SJCRH30 (cell line): ENCODE results near the gene LZTFL1. TPM values are rescaled to one million over a fixed set of nuclear protein-coding genes. Genes with fewer than 3 reads are reported as not detected.

Experiments
- DNase-seq, 2 experiments: peaks; one replicate each; pipeline ENCODE4 v3.0.0-alpha.2; 2015 to 2020
- H3K27ac ChIP-seq: fragments of 250-450 bp; sonication (Bioruptor Pico); 2 replicates; pipeline ENCODE4 v1.5.1; 2020; ENCODE audit warnings: mild to moderate bottlenecking, moderate library complexity
- H3K27me3 ChIP-seq: fragments of 250-450 bp; sonication (Bioruptor Pico); 2 replicates; pipeline ENCODE4 v1.5.1; 2020; ENCODE audit warnings: mild to moderate bottlenecking, moderate library complexity
- H3K36me3 ChIP-seq: fragments of 250-450 bp; sonication (Bioruptor Pico); 2 replicates; pipeline ENCODE4 v1.5.1; 2020; ENCODE audit warnings: mild to moderate bottlenecking, moderate library complexity
- H3K4me1 ChIP-seq: fragments of 250-450 bp; sonication (Bioruptor Pico); 2 replicates; pipeline ENCODE4 v1.5.1; 2020; ENCODE audit warnings: mild to moderate bottlenecking, moderate library complexity
- H3K4me3 ChIP-seq: fragments of 250-450 bp; sonication (Bioruptor Pico); 2 replicates; pipeline ENCODE4 v1.5.1; 2020; ENCODE audit warnings: mild to moderate bottlenecking, moderate library complexity
- H3K9me3 ChIP-seq: fragments of 250-450 bp; sonication (Bioruptor Pico); replicated peaks from 2 replicates; pipeline ENCODE4 v1.5.1; 2020; ENCODE audit warnings: mild to moderate bottlenecking, moderate library complexity
- total RNA-seq: library from RNA; depleted of rRNA; stranded (reverse); fragments of >200 nt; shearing (Covaris generic); gene quantifications from 2 replicates; pipeline ENCODE4 v1.2.3, GENCODE V29; 2014

LZTFL1 gene
- total RNA-seq, 1 experiment from 2014 or later, result 14.1 TPM

- Histone ChIP-seq H3K4me3 (no peak overlapping the region), H3K4me1 (no peaks in the 10 kb centered on the region; the same call in 1 of the 2 replicates), H3K9me3 (no peaks in the 10 kb centered on the region), H3K27ac (no peak overlapping the region), H3K27me3 (no peaks in the 10 kb centered on the region), H3K36me3 (no peaks in the 10 kb centered on the region)
- no peak for DNase-seq
Measured at GRCh38 chr3:45793482-45794176, 48.3 kb downstream of the LZTFL1 start.

DNA sequence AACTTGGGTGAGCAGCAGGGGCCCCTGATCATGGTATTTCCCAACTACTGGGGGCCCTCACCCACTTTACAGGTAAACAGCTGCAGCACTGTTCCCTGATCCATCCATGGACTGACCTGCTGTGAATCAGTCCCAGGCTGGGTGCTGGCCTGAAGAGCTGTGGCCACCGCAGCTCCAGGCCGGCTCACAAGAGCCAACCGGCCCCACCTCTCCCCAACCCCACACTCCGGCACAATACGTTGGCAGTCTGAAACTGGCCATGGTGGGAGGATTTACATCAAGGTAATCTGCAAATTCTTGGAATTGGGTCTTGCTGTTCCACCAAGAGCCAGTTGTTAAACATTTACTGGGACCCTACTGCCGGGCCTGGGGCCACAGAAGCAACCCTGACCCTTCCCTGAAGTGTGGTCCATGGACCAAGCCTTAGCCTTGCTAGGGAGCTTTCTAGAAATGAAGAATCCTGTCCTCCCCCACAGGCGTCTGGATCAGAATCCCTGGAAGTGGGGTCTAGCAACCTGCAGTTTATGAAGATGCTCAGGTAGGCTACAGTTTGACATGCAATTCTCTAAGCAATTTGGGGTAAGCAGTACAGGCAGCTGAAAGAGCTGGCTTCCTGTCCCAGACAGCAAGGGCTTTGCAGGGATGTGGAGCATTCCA, 49.3 kb downstream of the LZTFL1 start:
- Histone ChIP-seq H3K4me3 (no peak overlapping the region), H3K27me3 (no peaks in the 10 kb centered on the region), H3K36me3 (no peaks in the 10 kb centered on the region), H3K4me1 (no peaks in the 10 kb centered on the region; the same call in 1 of the 2 replicates), H3K27ac (no peak overlapping the region), H3K9me3 (no peaks in the 10 kb centered on the region)
- DNase-seq, result no peak

DNA sequence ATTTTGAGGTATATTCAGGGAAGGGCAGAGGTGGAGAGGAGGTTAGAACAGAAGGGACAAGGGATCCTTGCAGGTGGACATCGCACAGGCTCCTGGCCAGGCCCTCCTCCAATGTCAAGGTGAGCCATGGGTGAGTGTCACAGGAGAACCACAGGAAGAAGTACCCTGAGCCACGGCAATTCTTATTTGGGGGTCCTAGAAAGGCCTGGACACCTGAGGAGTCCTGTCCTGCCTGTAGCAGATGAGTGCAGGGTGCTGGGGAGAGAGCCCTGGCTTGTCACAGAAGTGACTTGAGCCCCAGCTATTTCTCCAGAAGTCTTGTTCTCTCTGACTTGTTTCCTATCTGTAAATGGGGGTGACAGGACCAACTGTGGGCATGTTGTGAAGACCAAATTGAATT, 49.9 kb downstream of the LZTFL1 start:
- no peaks in the 10 kb centered on the region for H3K9me3 ChIP-seq
- no peaks in the 10 kb centered on the region for H3K36me3 ChIP-seq
- H3K27ac ChIP-seq, result no peak overlapping the region
- no peak for DNase-seq
- H3K27me3 ChIP-seq, result no peaks in the 10 kb centered on the region
- no peaks in the 10 kb centered on the region; the same call in 1 of the 2 replicates for H3K4me1 ChIP-seq
- H3K4me3 ChIP-seq, result no peak overlapping the region

GRCh38 chr3:45790596-45790995, 51.3 kb downstream of the LZTFL1 start:
- Histone ChIP-seq H3K4me1 (no peaks in the 10 kb centered on the region; the same call in 1 of the 2 replicates), H3K4me3 (no peak overlapping the region), H3K36me3 (no peaks in the 10 kb centered on the region), H3K27me3 (no peaks in the 10 kb centered on the region), H3K9me3 (no peaks in the 10 kb centered on the region), H3K27ac (no peak overlapping the region)
- no peak for DNase-seq

DNA sequence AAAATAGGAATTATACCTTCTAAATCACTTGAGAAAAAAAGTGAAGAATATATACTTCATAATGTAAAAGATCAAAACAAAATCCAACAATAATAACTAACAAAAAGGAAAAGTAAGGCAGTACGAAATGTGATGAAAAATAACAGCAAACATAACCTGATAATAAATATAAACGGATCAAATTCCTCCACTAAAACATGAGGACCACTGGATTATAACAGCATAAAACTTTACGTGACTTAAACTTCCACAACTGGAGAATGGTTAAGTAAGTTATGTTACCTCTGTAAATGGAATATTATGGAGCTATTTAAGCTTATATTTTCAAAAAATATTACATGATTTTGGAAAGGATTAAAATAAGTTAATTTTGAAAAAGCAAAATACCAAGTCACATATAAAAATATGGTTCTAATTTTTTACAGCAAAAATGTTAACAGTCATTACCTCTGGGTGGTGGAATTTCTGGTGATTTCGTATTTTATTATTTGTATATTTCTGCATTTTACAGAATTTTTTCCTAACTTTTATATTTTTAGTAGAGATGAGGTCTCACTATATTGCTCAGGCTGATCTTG, 52.6 kb downstream of the LZTFL1 start:
- no peak for DNase-seq
- no peaks in the 10 kb centered on the region for H3K27me3 ChIP-seq
- no peaks in the 10 kb centered on the region for H3K36me3 ChIP-seq
- no peak overlapping the region for H3K4me3 ChIP-seq
- H3K4me1 ChIP-seq, result no peaks in the 10 kb centered on the region; the same call in 1 of the 2 replicates
- H3K27ac ChIP-seq, result no peak overlapping the region
- H3K9me3 ChIP-seq, result no peaks in the 10 kb centered on the region

GRCh38 chr3:45787551-45787950, 54.4 kb downstream of the LZTFL1 start:
- DNase-seq, result no peak
- H3K4me1 ChIP-seq, result no peaks in the 10 kb centered on the region
- no peak overlapping the region for H3K4me3 ChIP-seq
- no peaks in the 10 kb centered on the region for H3K36me3 ChIP-seq
- no peaks in the 10 kb centered on the region for H3K9me3 ChIP-seq
- H3K27me3 ChIP-seq, result no peaks in the 10 kb centered on the region
- H3K27ac ChIP-seq, result no peak overlapping the region

DNA sequence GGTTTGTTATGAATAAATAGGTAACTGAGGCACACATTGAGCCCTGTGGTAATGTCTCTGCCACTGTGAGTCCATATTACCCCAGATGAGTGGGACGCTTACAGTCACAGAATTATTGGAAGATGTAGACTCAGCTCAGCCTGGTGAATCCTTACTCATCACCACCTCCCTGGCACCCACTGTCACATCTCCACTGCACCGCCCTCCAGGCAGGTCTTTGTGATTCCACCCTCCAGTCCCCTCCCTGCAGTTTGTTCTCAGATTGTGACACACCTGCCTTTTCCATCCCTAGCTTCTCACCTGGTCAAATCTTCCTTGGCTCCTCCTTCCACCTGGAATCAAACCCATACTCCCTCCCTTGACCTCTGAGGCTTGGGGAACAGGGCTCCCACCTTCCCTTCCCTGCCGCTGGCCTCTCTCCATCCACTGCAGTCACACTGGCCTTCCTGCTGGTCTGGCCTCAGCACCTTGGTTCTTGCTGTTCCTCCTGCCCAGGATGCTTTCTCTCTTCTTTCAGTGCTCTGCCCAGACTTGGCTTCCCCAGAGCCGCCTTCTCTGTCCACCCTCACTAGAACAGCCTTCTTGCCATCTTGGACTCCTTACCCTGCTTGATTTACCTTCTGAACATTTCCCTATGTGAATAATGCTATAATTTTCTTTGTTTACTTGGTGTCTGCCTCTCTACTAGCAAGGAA, 55.0 kb downstream of the LZTFL1 start:
- Histone ChIP-seq H3K27me3 (no peaks in the 10 kb centered on the region), H3K4me3 (no peak overlapping the region)
- no peak for DNase-seq

DNA sequence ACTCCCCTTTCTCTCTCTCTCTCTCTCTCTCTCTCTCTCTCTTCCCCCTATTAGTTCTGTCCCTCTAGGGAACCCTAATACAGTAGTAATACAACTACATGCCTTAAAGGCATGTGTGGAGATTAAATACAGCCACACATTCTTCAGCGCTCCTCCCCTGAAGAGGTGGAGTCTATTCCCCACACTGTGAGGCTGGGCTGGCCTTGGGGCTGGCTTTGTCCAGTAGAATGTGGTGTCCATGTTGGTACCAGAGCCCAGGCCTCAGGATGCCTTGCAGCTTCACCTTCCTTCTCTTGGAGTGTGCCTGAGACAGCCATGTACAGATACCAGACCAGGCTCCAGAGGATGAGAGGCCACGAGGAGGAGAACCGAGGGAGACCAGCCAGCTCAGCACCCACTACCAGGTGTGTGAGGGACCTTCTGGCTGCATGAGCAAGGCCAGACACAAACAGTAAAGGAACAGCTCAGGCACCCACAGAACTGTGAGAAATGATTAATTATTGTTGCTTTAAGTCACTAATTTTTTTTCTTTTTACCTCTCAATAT, 56.2 kb downstream of the LZTFL1 start:
- Histone ChIP-seq H3K36me3 (no peaks in the 10 kb centered on the region), H3K4me1 (no peaks in the 10 kb centered on the region), H3K4me3 (no peak overlapping the region), H3K9me3 (no peaks in the 10 kb centered on the region), H3K27me3 (no peaks in the 10 kb centered on the region), H3K27ac (no peak overlapping the region)
- DNase-seq, result no peak

More for the DNA sequence above, 55.0 kb downstream of the LZTFL1 start:
- Histone ChIP-seq H3K9me3 (no peaks in the 10 kb centered on the region), H3K4me1 (no peaks in the 10 kb centered on the region), H3K36me3 (no peaks in the 10 kb centered on the region), H3K27ac (no peak overlapping the region)

DNA sequence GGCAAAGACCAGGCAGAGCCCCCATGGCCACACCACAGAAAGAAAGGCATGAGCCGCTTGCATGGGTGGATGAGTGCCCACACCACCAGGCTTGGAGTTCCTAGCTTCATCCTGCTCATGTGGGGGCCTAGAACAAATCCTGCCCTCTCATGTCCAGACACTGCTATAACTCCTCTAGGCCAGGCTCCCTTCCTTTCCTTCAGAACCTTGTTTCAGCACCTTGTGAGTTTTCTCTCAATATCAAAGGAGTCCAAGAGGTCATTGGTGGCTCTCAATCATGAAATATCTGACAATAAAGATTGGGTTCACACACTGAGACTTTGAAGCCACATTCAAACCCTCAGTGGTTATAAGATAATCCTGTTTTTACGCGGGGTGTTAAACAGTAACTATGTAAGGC, 58.3 kb downstream of the LZTFL1 start:
- H3K27ac ChIP-seq, result no peak overlapping the region
- no peak overlapping the region for H3K4me3 ChIP-seq
- no peaks in the 10 kb centered on the region for H3K27me3 ChIP-seq
- H3K9me3 ChIP-seq, result no peaks in the 10 kb centered on the region
- no peaks in the 10 kb centered on the region for H3K36me3 ChIP-seq
- H3K4me1 ChIP-seq, result no peaks in the 10 kb centered on the region
- no peak for DNase-seq

- DNase-seq, result no peak
- no peak overlapping the region for H3K27ac ChIP-seq
- H3K27me3 ChIP-seq, result no peaks in the 10 kb centered on the region
- no peak overlapping the region for H3K4me3 ChIP-seq
- H3K9me3 ChIP-seq, result no peaks in the 10 kb centered on the region
- no peaks in the 10 kb centered on the region for H3K36me3 ChIP-seq
- H3K4me1 ChIP-seq, result no peaks in the 10 kb centered on the region; the same call in 1 of the 2 replicates
Measured at GRCh38 chr3:45782381-45782780, 59.5 kb downstream of the LZTFL1 start.

DNA sequence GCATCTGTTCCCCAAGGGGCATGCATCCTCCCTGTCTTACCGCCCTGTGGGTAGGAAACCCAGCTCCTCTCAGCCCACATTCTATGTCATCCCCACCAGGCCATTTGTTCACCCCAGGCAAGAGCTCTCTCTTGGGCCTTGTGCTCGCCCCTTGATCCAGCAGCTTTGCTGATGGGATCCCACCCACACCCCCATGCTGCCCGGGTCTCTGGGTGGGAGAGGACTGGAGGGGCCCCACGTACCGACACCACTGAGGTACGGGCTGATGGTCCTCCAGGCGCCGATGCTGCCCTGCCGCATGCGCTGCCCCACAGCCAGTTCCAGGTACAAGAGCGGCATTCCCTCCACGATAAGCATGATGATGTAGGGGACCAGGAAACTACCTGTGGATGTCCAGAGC, 60.1 kb downstream of the LZTFL1 start:
- H3K4me1 ChIP-seq, result peaks cover 4% of the 10 kb centered on the region; the same call in 1 of the 2 replicates
- H3K4me3 ChIP-seq, result no peak overlapping the region
- H3K36me3 ChIP-seq, result no peaks in the 10 kb centered on the region
- no peak overlapping the region for H3K27ac ChIP-seq
- H3K9me3 ChIP-seq, result no peaks in the 10 kb centered on the region
- no peaks in the 10 kb centered on the region for H3K27me3 ChIP-seq
- no peak for DNase-seq

- no peak for DNase-seq
- Histone ChIP-seq H3K4me3 (no peak overlapping the region), H3K9me3 (no peaks in the 10 kb centered on the region), H3K27ac (no peak overlapping the region), H3K36me3 (no peaks in the 10 kb centered on the region), H3K4me1 (peaks cover 10% of the 10 kb centered on the region; the same call in 1 of the 2 replicates), H3K27me3 (no peaks in the 10 kb centered on the region)
Measured at GRCh38 chr3:45781271-45781670, 60.6 kb downstream of the LZTFL1 start.

GRCh38 chr3:45779746-45780735, 61.9 kb downstream of the LZTFL1 start:
- no peak for DNase-seq
- Histone ChIP-seq H3K27ac (no peak overlapping the region), H3K27me3 (no peaks in the 10 kb centered on the region), H3K4me3 (no peak overlapping the region), H3K36me3 (no peaks in the 10 kb centered on the region), H3K9me3 (no peaks in the 10 kb centered on the region), H3K4me1 (peaks cover 15% of the 10 kb centered on the region; the same call in 1 of the 2 replicates)

GRCh38 chr3:45778761-45779201, 63.1 kb downstream of the LZTFL1 start:
- peaks cover 15% of the 10 kb centered on the region; the same call in 1 of the 2 replicates for H3K4me1 ChIP-seq
- H3K27ac ChIP-seq, result no peak overlapping the region
- no peaks in the 10 kb centered on the region for H3K36me3 ChIP-seq
- DNase-seq, result no peak
- no peak overlapping the region for H3K4me3 ChIP-seq
- H3K27me3 ChIP-seq, result no peaks in the 10 kb centered on the region
- H3K9me3 ChIP-seq, result no peaks in the 10 kb centered on the region
